DND-41 (cell line): ENCODE results near the gene CHD9.

ENCODE experiments used
- EZH2 ChIP-seq: IDR thresholded peaks from 3 replicates; pipeline ENCODE4 v1.6.1; 2012; ENCODE audit warnings: borderline replicate concordance, low read depth, mild to moderate bottlenecking, moderate library complexity, low read length, inconsistent platforms; ENCODE audit not compliant: severe bottlenecking
- TF ChIP-seq, protein P1 (sequence below): IDR thresholded peaks from 2 replicates; pipeline ENCODE4 v1.5.1; 2012; ENCODE audit warnings: borderline replicate concordance, low read length, moderate library complexity, mild to moderate bottlenecking; ENCODE audit not compliant: poor library complexity, severe bottlenecking; ENCODE audit errors: extremely low read depth

DNA sequence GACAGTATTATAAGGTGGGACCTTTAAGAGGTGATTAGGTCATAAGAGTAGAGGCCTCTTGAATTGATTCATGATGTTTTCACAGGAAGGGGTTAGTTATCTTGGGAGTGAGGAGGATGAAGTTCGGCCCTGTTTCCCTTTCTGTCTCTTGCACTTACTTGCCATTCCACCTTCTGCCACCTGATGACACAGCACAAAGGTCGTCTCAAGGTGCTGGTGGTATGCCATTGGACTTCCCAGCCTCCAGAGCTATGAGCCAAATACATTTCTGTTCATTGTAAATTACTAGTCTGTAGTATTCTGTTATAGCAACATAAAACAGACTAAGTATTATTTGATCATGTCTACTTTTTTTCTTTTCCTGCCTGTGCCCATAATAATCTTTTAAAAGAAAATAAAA lies 23.5 kb downstream of the CHD9 start:
- TF ChIP-seq, protein P1, sequence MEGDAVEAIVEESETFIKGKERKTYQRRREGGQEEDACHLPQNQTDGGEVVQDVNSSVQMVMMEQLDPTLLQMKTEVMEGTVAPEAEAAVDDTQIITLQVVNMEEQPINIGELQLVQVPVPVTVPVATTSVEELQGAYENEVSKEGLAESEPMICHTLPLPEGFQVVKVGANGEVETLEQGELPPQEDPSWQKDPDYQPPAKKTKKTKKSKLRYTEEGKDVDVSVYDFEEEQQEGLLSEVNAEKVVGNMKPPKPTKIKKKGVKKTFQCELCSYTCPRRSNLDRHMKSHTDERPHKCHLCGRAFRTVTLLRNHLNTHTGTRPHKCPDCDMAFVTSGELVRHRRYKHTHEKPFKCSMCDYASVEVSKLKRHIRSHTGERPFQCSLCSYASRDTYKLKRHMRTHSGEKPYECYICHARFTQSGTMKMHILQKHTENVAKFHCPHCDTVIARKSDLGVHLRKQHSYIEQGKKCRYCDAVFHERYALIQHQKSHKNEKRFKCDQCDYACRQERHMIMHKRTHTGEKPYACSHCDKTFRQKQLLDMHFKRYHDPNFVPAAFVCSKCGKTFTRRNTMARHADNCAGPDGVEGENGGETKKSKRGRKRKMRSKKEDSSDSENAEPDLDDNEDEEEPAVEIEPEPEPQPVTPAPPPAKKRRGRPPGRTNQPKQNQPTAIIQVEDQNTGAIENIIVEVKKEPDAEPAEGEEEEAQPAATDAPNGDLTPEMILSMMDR = no peak
- no peak for TF ChIP-seq EZH2
